CD4-positive, alpha-beta T cell (primary cell): Measurements from ENCODE around the gene PCDH9. TPM values are rescaled to one million over a fixed set of nuclear protein-coding genes. Genes with fewer than 3 reads are reported as not detected.
"Not testable (repeated sequence)": the region's sequence is repeated elsewhere in the genome, so short reads cannot be mapped to it uniquely, and the experiment has no call there.

Experiments
- ATAC-seq: fragments of 200-7000 bp; cut with Tn5 transposase; one replicate; pipeline ENCODE4 v1.10.0; 2022; ENCODE audit warnings: mild to moderate bottlenecking; ENCODE audit not compliant: poor library complexity
- CTCF ChIA-PET: fragments of 350-600 bp; sonication (Branson Sonifier 250); formaldehyde crosslinking; loops from one replicate; lab custom pipeline; 2021; ENCODE audit warnings: antibody characterized with exemption, inconsistent platforms; lab: Charles Lee
- POLR2A ChIA-PET: fragments of 350-600 bp; sonication (Branson Sonifier 250); formaldehyde crosslinking; loops from one replicate; lab custom pipeline; 2021; ENCODE audit warnings: antibody characterized with exemption, inconsistent platforms; lab: Charles Lee
- DNase-seq, 14 experiments: peaks; one replicate each; pipeline ENCODE4 v3.0.0-alpha.2; 2013 to 2020; ENCODE audit warnings: mixed read lengths in 2 of 14
- H3K27ac ChIP-seq, 2 donors: one replicate each; pipeline versions ENCODE4 v1.5.1 to v1.7.0; 2013; ENCODE audit warnings: low read length in 2 of 2, low read depth in 1 of 2, mild to moderate bottlenecking in 1 of 2
- H3K27me3 ChIP-seq, 2 experiments: 1 replicate in 1 of 2; 2 replicates in 1 of 2; pipeline versions ENCODE4 v1.6.1 to v1.7.0; 2013; ENCODE audit warnings: low read length in 2 of 2, control low read depth in 1 of 2, mild to moderate bottlenecking in 1 of 2, moderate library complexity in 1 of 2; ENCODE audit not compliant: insufficient read depth in 2 of 2, control insufficient read depth in 1 of 2
- H3K36me3 ChIP-seq: one replicate; pipeline ENCODE4 v1.6.1; 2013; ENCODE audit warnings: low read length, control low read depth; ENCODE audit not compliant: insufficient read depth
- H3K4me1 ChIP-seq: one replicate; pipeline ENCODE4 v1.6.1; 2013; ENCODE audit warnings: low read length, control low read depth; ENCODE audit not compliant: insufficient read depth
- H3K4me3 ChIP-seq: one replicate; pipeline ENCODE4 v1.5.1; 2013; ENCODE audit warnings: mild to moderate bottlenecking, low read length, moderate library complexity
- H3K9me3 ChIP-seq, 2 experiments: 1 replicate in 1 of 2; 2 replicates in 1 of 2; pipeline versions ENCODE4 v1.6.1 to v1.7.0; 2013; ENCODE audit warnings: low read length in 2 of 2, mild to moderate bottlenecking in 2 of 2, control low read depth in 1 of 2, moderate library complexity in 1 of 2; ENCODE audit not compliant: control insufficient read depth in 1 of 2, insufficient read depth in 1 of 2
- H3K27ac Mint-ChIP-seq: one replicate; pipeline ENCODE4 v1.8.0; 2020; ENCODE audit warnings: mixed read lengths
- H3K27me3 Mint-ChIP-seq: one replicate; pipeline ENCODE4 v1.8.0; 2021; ENCODE audit warnings: mixed read lengths
- H3K36me3 Mint-ChIP-seq: one replicate; pipeline ENCODE4 v1.8.0; 2021; ENCODE audit warnings: low read depth, mixed read lengths
- H3K4me1 Mint-ChIP-seq: one replicate; pipeline ENCODE4 v1.8.0; 2021; ENCODE audit warnings: low read depth, mixed read lengths
- H3K4me3 Mint-ChIP-seq: one replicate; pipeline ENCODE4 v1.8.0; 2020; ENCODE audit warnings: mild to moderate bottlenecking, mixed read lengths
- H3K9me3 Mint-ChIP-seq: one replicate; pipeline ENCODE4 v1.8.0; 2020; ENCODE audit warnings: mixed read lengths
- intact Hi-C, 2 experiments: fragments of 100-400 bp; cut with DNase I in 1 of 2; cut with micrococcal nuclease in 1 of 2; formaldehyde crosslinking; loops; one replicate each; pipeline versions ENCODE4 v1.15.1 to v1.9.0; 2023 to 2025; cut with DNase I, micrococcal nuclease
- total RNA-seq, 174 experiments: library from RNA in 2 of 174; stranded (reverse) in 2 of 174; gene quantifications; one replicate each; pipeline ENCODE4 v1.2.3 and lab custom pipeline; 2021 to 2026
- TF ChIP-seq, protein P1 (sequence below): fragments of 200-600 bp; IDR thresholded peaks from one replicate; pipeline ENCODE4 v1.8.0; 2022; ENCODE audit warnings: antibody characterized with exemption, mild to moderate bottlenecking

PCDH9 gene
- total RNA-seq, 2 experiments from 2014 or later, result 0.08 to 0.19 TPM

GRCh38 chr13:66888698-66889097, 341.4 kb downstream of the PCDH9 start:
- intact Hi-C loops, result no loop called here
- H3K9me3 Mint-ChIP-seq, result no peaks in the 10 kb centered on the region
- POLR2A ChIA-PET, result no interaction called here
- no peak overlapping the region for H3K4me3 Mint-ChIP-seq
- Histone ChIP-seq H3K9me3 (peaks cover 0 to 4% of the 10 kb centered on the region in 2 experiments), H3K27me3 (no peaks in the 10 kb centered on the region), H3K27ac (no peak overlapping the region), H3K36me3 (no peaks in the 10 kb centered on the region), H3K4me1 (no peaks in the 10 kb centered on the region), H3K4me3 (no peak overlapping the region)
- ATAC-seq, result no peak
- TF ChIP-seq, protein P1, sequence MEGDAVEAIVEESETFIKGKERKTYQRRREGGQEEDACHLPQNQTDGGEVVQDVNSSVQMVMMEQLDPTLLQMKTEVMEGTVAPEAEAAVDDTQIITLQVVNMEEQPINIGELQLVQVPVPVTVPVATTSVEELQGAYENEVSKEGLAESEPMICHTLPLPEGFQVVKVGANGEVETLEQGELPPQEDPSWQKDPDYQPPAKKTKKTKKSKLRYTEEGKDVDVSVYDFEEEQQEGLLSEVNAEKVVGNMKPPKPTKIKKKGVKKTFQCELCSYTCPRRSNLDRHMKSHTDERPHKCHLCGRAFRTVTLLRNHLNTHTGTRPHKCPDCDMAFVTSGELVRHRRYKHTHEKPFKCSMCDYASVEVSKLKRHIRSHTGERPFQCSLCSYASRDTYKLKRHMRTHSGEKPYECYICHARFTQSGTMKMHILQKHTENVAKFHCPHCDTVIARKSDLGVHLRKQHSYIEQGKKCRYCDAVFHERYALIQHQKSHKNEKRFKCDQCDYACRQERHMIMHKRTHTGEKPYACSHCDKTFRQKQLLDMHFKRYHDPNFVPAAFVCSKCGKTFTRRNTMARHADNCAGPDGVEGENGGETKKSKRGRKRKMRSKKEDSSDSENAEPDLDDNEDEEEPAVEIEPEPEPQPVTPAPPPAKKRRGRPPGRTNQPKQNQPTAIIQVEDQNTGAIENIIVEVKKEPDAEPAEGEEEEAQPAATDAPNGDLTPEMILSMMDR, result no peak
- no peaks in the 10 kb centered on the region for H3K27me3 Mint-ChIP-seq
- no peak overlapping the region for H3K27ac Mint-ChIP-seq
- no peak for DNase-seq
- no peaks in the 10 kb centered on the region for H3K36me3 Mint-ChIP-seq
- no peaks in the 10 kb centered on the region for H3K4me1 Mint-ChIP-seq
- CTCF ChIA-PET, result no interaction called here

- Mint-ChIP-seq H3K9me3 (no peaks in the 10 kb centered on the region), H3K36me3 (no peaks in the 10 kb centered on the region), H3K27me3 (no peaks in the 10 kb centered on the region), H3K4me1 (no peaks in the 10 kb centered on the region), H3K4me3 (no peak overlapping the region), H3K27ac (no peak overlapping the region)
- no peak overlapping the region for H3K4me3 ChIP-seq
- ATAC-seq (no peak), DNase-seq (no peak)
- TF ChIP-seq, protein P1, result no peak
- no peak overlapping the region for H3K27ac ChIP-seq
- peaks cover 0 to 4% of the 10 kb centered on the region in 2 experiments for H3K9me3 ChIP-seq
- intact Hi-C loops, result no loop called here
- POLR2A ChIA-PET, result no interaction called here
- CTCF ChIA-PET, result no interaction called here
- no peaks in the 10 kb centered on the region for H3K4me1 ChIP-seq
- no peaks in the 10 kb centered on the region for H3K27me3 ChIP-seq
- H3K36me3 ChIP-seq, result no peaks in the 10 kb centered on the region
These were observed 343.0 kb downstream of the PCDH9 start for GRCh38 chr13:66887088-66887487.

- DNase-seq (no peak), ATAC-seq (no peak)
- H3K9me3 Mint-ChIP-seq, result no peaks in the 10 kb centered on the region
- TF ChIP-seq, protein P1, result no peak
- no peak overlapping the region for H3K4me3 Mint-ChIP-seq
- H3K4me1 Mint-ChIP-seq, result no peaks in the 10 kb centered on the region
- no peaks in the 10 kb centered on the region for H3K27me3 Mint-ChIP-seq
- CTCF ChIA-PET, result no interaction called here
- Histone ChIP-seq H3K36me3 (no peaks in the 10 kb centered on the region), H3K27me3 (no peaks in the 10 kb centered on the region), H3K27ac (no peak overlapping the region), H3K4me3 (no peak overlapping the region), H3K4me1 (no peaks in the 10 kb centered on the region), H3K9me3 (peaks cover 0 to 4% of the 10 kb centered on the region in 2 experiments)
- no peak overlapping the region for H3K27ac Mint-ChIP-seq
- POLR2A ChIA-PET, result no interaction called here
- intact Hi-C loops, result no loop called here
- H3K36me3 Mint-ChIP-seq, result no peaks in the 10 kb centered on the region
These were observed 343.9 kb downstream of the PCDH9 start for GRCh38 chr13:66886264-66886663.

GRCh38 chr13:66881170-66881569, 349.0 kb downstream of the PCDH9 start:
- ATAC-seq, H3K27me3 ChIP-seq, H3K4me3 ChIP-seq, H3K9me3 ChIP-seq, H3K9me3 Mint-ChIP-seq, H3K36me3 Mint-ChIP-seq, POLR2A ChIA-PET, H3K27ac Mint-ChIP-seq, DNase-seq, H3K4me1 ChIP-seq, H3K4me1 Mint-ChIP-seq, H3K27me3 Mint-ChIP-seq, H3K4me3 Mint-ChIP-seq, CTCF ChIA-PET, H3K36me3 ChIP-seq, intact Hi-C loops, H3K27ac ChIP-seq: not testable (repeated sequence)
